Stomach (tissue), 9 donors: Measurements from ENCODE around the gene PDSS2. TPM values are rescaled to one million over a fixed set of nuclear protein-coding genes. Genes with fewer than 3 reads are reported as not detected.

Source experiments
- DNase-seq, 2 donors: peaks; one replicate each; pipeline versions ENCODE4 v3.0.0 to v3.0.0-alpha.2; 2013 to 2019
- H3K27ac ChIP-seq, 5 donors: fragments of 200-600 bp in 4 of 5; sonication (generic) in 4 of 5; one replicate each; pipeline ENCODE4 v1.5.1; 2013 to 2019; ENCODE audit warnings: mild to moderate bottlenecking in 1 of 5, moderate library complexity in 1 of 5
- H3K27me3 ChIP-seq, 3 donors: fragments of 200-600 bp; sonication (generic); one replicate each; pipeline ENCODE4 v1.5.1; 2017 to 2019; ENCODE audit warnings: mixed run types in 1 of 3
- H3K36me3 ChIP-seq, 4 donors: fragments of 200-600 bp; sonication (generic); 1 replicate in 3 of 4; 2 replicates in 1 of 4; pipeline ENCODE4 v1.5.1; 2016 to 2019
- H3K4me1 ChIP-seq, 4 donors: fragments of 200-600 bp; sonication (generic); one replicate each; pipeline ENCODE4 v1.5.1; 2016 to 2019
- H3K4me3 ChIP-seq, 4 donors: fragments of 200-600 bp; sonication (generic) in 3 of 4; one replicate each; pipeline ENCODE4 v1.5.1; 2016 to 2019; ENCODE audit warnings: mild to moderate bottlenecking in 1 of 4
- H3K9me3 ChIP-seq, 4 donors: fragments of 200-600 bp; sonication (generic); one replicate each; pipeline ENCODE4 v1.5.1; 2016 to 2019
- EP300 ChIP-seq: sonication (generic); formaldehyde crosslinking; IDR thresholded peaks from one replicate; pipeline ENCODE4 v1.6.1; 2017; ENCODE audit warnings: antibody characterized with exemption
- POLR2A ChIP-seq, 4 donors: fragments of 450-650 bp; IDR thresholded peaks; one replicate each; pipeline ENCODE4 v1.6.1; 2016; ENCODE audit warnings: antibody characterized with exemption in 4 of 4, control low read depth in 2 of 4, mild to moderate bottlenecking in 1 of 4, moderate library complexity in 1 of 4
- POLR2AphosphoS5 ChIP-seq, 3 donors: sonication (generic); formaldehyde crosslinking; IDR thresholded peaks; one replicate each; pipeline ENCODE4 v1.6.1; 2016; ENCODE audit warnings: antibody characterized with exemption in 3 of 3
- WGBS, 5 donors: extraction: QIAGEN DNeasy Blood & Tissue Kit in 3 of 5; methylation state at CpG; one replicate each; pipeline versions ENCODE4 v1.1.5 to v1.1.7; 2013 to 2018; 5-methylcytosine and 5-hydroxymethylcytosine counted together
- intact Hi-C: fragments of 100-400 bp; cut with DNase I; formaldehyde crosslinking; loops from one replicate; pipeline ENCODE4 v1.15.1; 2023; ENCODE audit warnings: low total_unique reads
- polyA plus RNA-seq, 3 donors: library from polyadenylated mRNA; stranded (reverse); fragments of 200-250 nt; gene quantifications; one replicate each; pipeline ENCODE4 v1.2.3, GENCODE V29; 2013
- total RNA-seq, 5 donors: library from RNA; depleted of rRNA; stranded (reverse); fragments of >200 nt; gene quantifications; one replicate each; pipeline versions ENCODE4 v1.1.0 to v1.2.3, GENCODE V29; 2014 to 2016
- TF ChIP-seq, protein P1 (sequence below), 7 experiments: fragments of 450-650 bp in 4 of 7; fragments of 200-600 bp in 3 of 7; sonication (generic) in 3 of 7; IDR thresholded peaks; one replicate each; pipeline ENCODE4 v1.5.1; 2016 to 2019; ENCODE audit warnings: antibody characterized with exemption in 7 of 7, control low read depth in 2 of 7, mild to moderate bottlenecking in 1 of 7
- donor health status: healthy with polysubstance abuse.
- donor health status: Bipolar disorder and iron deficiency.
- donor health status: healthy.

Gene PDSS2
- total and polyA plus RNA-seq, 8 donors, result 4.5 to 26.1 (median 9.8) TPM; not detected in 1

DNA sequence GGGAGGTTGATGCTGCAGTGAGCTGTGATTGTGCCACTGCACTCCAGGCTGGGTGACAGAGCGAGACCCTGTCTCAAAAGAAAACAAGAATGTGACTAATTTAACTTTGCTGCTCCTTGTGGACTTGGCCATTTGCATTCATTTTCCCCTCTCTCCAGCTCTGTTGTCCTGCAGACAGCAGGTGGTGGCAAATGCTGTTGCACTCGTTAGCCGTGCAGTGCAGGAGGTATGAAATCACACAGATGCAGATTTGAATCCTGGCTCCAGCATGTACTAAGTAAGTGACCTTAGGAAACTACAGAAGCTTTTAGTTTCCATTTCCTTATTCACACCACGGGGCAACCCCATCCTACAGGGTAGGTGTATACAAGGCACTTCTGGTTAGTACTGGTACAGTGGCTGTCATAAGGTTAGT is 334.4 kb downstream of the PDSS2 start:
- no peak for DNase-seq
- no peak overlapping the region for H3K27ac ChIP-seq
- WGBS, 5 donors, result 35 to 50% (median 44%) methylated on average over 4 of the region's 4 CpGs
- H3K9me3 ChIP-seq, result no peaks in the 10 kb centered on the region
- H3K4me1 ChIP-seq, result no peaks in the 10 kb centered on the region
- no peaks in the 10 kb centered on the region for H3K27me3 ChIP-seq
- H3K4me3 ChIP-seq, result no peak overlapping the region
- intact Hi-C loops, result no loop called here
- TF ChIP-seq POLR2A (IDR thresholded peaks at IDR 0.05) (no peak), POLR2AphosphoS5 (IDR thresholded peaks at IDR 0.05) (no peak), EP300 (no peak)
- TF ChIP-seq, protein P1, sequence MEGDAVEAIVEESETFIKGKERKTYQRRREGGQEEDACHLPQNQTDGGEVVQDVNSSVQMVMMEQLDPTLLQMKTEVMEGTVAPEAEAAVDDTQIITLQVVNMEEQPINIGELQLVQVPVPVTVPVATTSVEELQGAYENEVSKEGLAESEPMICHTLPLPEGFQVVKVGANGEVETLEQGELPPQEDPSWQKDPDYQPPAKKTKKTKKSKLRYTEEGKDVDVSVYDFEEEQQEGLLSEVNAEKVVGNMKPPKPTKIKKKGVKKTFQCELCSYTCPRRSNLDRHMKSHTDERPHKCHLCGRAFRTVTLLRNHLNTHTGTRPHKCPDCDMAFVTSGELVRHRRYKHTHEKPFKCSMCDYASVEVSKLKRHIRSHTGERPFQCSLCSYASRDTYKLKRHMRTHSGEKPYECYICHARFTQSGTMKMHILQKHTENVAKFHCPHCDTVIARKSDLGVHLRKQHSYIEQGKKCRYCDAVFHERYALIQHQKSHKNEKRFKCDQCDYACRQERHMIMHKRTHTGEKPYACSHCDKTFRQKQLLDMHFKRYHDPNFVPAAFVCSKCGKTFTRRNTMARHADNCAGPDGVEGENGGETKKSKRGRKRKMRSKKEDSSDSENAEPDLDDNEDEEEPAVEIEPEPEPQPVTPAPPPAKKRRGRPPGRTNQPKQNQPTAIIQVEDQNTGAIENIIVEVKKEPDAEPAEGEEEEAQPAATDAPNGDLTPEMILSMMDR (IDR thresholded peaks at IDR 0.05), result no peak
- H3K36me3 ChIP-seq, result no peaks in the 10 kb centered on the region

GRCh38 chr6:107123501-107123900 is 335.9 kb downstream of the PDSS2 start:
- Histone ChIP-seq H3K36me3 (no peaks in the 10 kb centered on the region), H3K9me3 (no peaks in the 10 kb centered on the region), H3K27me3 (no peaks in the 10 kb centered on the region), H3K27ac (no peak overlapping the region), H3K4me3 (no peak overlapping the region), H3K4me1 (no peaks in the 10 kb centered on the region)
- 90 to 100% (median 98%) methylated on average over 6 of the region's 6 CpGs for WGBS, 5 donors
- TF ChIP-seq EP300 (no peak), POLR2AphosphoS5 (IDR thresholded peaks at IDR 0.05) (no peak), POLR2A (IDR thresholded peaks at IDR 0.05) (no peak)
- TF ChIP-seq, protein P1 (IDR thresholded peaks at IDR 0.05), result no peak
- intact Hi-C loops, result no loop called here
- DNase-seq, result no peak

DNA sequence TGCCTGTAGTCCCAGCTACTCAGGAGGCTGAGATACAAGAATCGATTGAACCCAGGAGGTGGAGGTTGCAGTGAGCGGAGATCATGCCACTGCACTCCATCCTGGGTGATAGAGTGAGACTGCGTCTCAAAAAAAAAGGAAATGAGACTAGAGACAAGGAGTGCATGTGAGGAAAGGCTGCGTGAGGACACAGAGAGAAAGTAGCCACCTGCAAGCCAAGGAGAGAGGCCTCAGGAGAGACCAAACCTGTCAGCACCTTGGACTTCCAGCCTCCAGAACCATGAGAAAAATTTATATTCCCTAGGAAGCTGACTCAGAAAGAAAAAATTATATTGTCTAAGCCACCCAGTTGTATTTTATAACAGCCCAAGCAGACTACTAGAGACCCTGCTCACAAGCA is 336.6 kb downstream of the PDSS2 start:
- TF ChIP-seq POLR2A (IDR thresholded peaks at IDR 0.05) (no peak), POLR2AphosphoS5 (IDR thresholded peaks at IDR 0.05) (no peak), EP300 (no peak)
- TF ChIP-seq, protein P1 (IDR thresholded peaks at IDR 0.05), result no peak

DNA sequence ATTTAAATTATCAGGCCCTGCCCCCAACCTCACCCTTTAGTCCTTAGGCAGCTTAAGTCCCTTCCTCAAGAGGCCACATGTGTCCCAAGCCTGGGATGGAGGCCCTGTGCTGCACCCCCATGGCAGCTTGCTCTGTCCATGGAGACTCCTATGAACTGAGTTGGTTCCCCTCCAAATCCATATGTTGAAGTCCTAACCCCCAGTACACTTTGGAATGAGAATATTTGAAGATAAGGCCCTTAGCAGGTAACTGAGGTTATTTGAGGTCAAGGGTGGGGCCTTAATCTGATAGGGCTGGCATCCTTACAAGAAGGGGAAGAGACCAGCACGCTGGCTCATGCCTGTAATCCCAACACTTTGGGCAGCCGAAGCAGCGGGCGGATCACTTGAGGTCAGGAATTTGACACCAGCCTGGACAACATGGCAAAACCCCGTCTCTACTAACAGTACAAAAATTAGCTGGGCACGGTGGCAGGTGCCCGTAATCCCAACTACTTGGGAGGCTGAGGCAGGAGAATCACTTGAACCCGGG is 337.3 kb downstream of the PDSS2 start:
- H3K4me3 ChIP-seq, result no peak overlapping the region
- no peak for DNase-seq

More for the DNA sequence above, 336.6 kb downstream of the PDSS2 start:
- intact Hi-C loops, result no loop called here
- H3K4me1 ChIP-seq, result no peaks in the 10 kb centered on the region
- peaks cover 0 to 6% (median 0%) of the 10 kb centered on the region in 3 donors for H3K27me3 ChIP-seq
- no peak overlapping the region for H3K4me3 ChIP-seq
- no peaks in the 10 kb centered on the region for H3K36me3 ChIP-seq
- DNase-seq, result no peak
- 91 to 95% (median 94%) methylated on average over 4 of the region's 4 CpGs for WGBS, 5 donors
- H3K27ac ChIP-seq, result no peak overlapping the region
- H3K9me3 ChIP-seq, result no peaks in the 10 kb centered on the region

More for the DNA sequence above, 337.3 kb downstream of the PDSS2 start:
- TF ChIP-seq EP300 (no peak), POLR2A (IDR thresholded peaks at IDR 0.05) (no peak), POLR2AphosphoS5 (IDR thresholded peaks at IDR 0.05) (no peak)
- TF ChIP-seq, protein P1 (IDR thresholded peaks at IDR 0.05), result no peak
- peaks cover 0 to 13% (median 0%) of the 10 kb centered on the region in 3 donors for H3K27me3 ChIP-seq
- H3K9me3 ChIP-seq, result no peaks in the 10 kb centered on the region
- no peaks in the 10 kb centered on the region for H3K36me3 ChIP-seq
- H3K27ac ChIP-seq, result no peak overlapping the region
- 77 to 82% (median 82%) methylated on average over 8 of the region's 8 CpGs for WGBS, 5 donors
- peaks cover 0 to under 1% (median 0%) of the 10 kb centered on the region in 4 donors for H3K4me1 ChIP-seq
- intact Hi-C loops, result no loop called here
